HepG2 (cell line): ENCODE data around the gene ARHGEF4. TPM values are rescaled to one million over a fixed set of nuclear protein-coding genes. Genes with fewer than 3 reads are reported as not detected.

Source experiments
- FOXA3 ChIP-seq: IDR thresholded peaks from 2 replicates; pipeline ENCODE4 v1.6.1; 2016; ENCODE audit warnings: missing genetic modification reagents, missing compliant biosample characterization
- GTF2F1 ChIP-seq: fragments of 150-350 bp; IDR thresholded peaks from 2 replicates; pipeline ENCODE4 v1.6.1; 2014; ENCODE audit warnings: low read length
- KDM2A ChIP-seq: sonication (generic); formaldehyde crosslinking; IDR thresholded peaks from 2 replicates; pipeline ENCODE4 v1.4.0; 2020; ENCODE audit warnings: low read depth, missing genetic modification reagents, borderline replicate concordance
- KLF16 ChIP-seq, 2 experiments: sonication (generic) in 1 of 2; formaldehyde crosslinking in 1 of 2; IDR thresholded peaks; 2 replicates each; pipeline versions ENCODE4 v1.6.1 to v1.8.0; 2016 to 2023; ENCODE audit warnings: missing genetic modification reagents in 2 of 2, missing compliant biosample characterization in 1 of 2
- NAIF1 ChIP-seq: sonication (generic); formaldehyde crosslinking; IDR thresholded peaks from 2 replicates; pipeline ENCODE4 v1.5.0; 2020; ENCODE audit warnings: mild to moderate bottlenecking, missing genetic modification reagents, borderline replicate concordance
- SAP130 ChIP-seq: IDR thresholded peaks from 2 replicates; pipeline ENCODE4 v1.6.1; 2016; ENCODE audit warnings: low read depth
- TGIF2 ChIP-seq: IDR thresholded peaks from 2 replicates; pipeline ENCODE4 v1.6.1; 2016; ENCODE audit warnings: control low read depth, missing compliant biosample characterization
- ZFP36L2 ChIP-seq: sonication (generic); formaldehyde crosslinking; IDR thresholded peaks from 2 replicates; pipeline ENCODE4 v1.4.0; 2020; ENCODE audit warnings: missing genetic modification reagents
- ZNF274 ChIP-seq: sonication (generic); formaldehyde crosslinking; IDR thresholded peaks from 2 replicates; pipeline ENCODE4 v1.5.1; 2020; ENCODE audit warnings: mild to moderate bottlenecking, missing genetic modification reagents
- ZNF430 ChIP-seq: sonication (generic); formaldehyde crosslinking; IDR thresholded peaks from 2 replicates; pipeline ENCODE4 v1.9.0; 2021; ENCODE audit warnings: mild to moderate bottlenecking, missing genetic modification reagents
- ZNF432 ChIP-seq: sonication (generic); formaldehyde crosslinking; IDR thresholded peaks from 2 replicates; pipeline ENCODE4 v1.5.0; 2020; ENCODE audit warnings: missing genetic modification reagents, mild to moderate bottlenecking, borderline replicate concordance
- ZNF446 ChIP-seq: sonication (generic); formaldehyde crosslinking; IDR thresholded peaks from 2 replicates; pipeline ENCODE4 v1.5.0; 2020; ENCODE audit warnings: mild to moderate bottlenecking, missing genetic modification reagents
- ZNF501 ChIP-seq: sonication (generic); formaldehyde crosslinking; IDR thresholded peaks from 2 replicates; pipeline ENCODE4 v1.5.1; 2020; ENCODE audit warnings: mild to moderate bottlenecking, moderate library complexity, missing genetic modification reagents
- ZNF598 ChIP-seq: sonication (generic); formaldehyde crosslinking; IDR thresholded peaks from 2 replicates; pipeline ENCODE4 v1.5.1; 2020; ENCODE audit warnings: mild to moderate bottlenecking, missing genetic modification reagents, borderline replicate concordance
- ZNF670 ChIP-seq: sonication (generic); formaldehyde crosslinking; IDR thresholded peaks from 2 replicates; pipeline ENCODE4 v1.8.0; 2022; ENCODE audit warnings: mild to moderate bottlenecking, missing genetic modification reagents, borderline replicate concordance
- ZNF792 ChIP-seq: IDR thresholded peaks from 2 replicates; pipeline ENCODE4 v1.6.1; 2016
- polyA plus RNA-seq, 8 experiments: library from polyadenylated mRNA; depleted of rRNA in 3 of 8; stranded (reverse) in 7 of 8; unstranded in 1 of 8; fragments of >200 nt; fragmentation: Illumina TruSeq in 4 of 8; extraction: Trizol in 4 of 8; gene quantifications; 2 replicates each; pipeline versions ENCODE4 v1.2.1 to v1.2.3, GENCODE V29; 2011 to 2016; ENCODE audit warnings: low read depth in 4 of 8, missing spikeins in 1 of 8, mixed read lengths in 1 of 8; ENCODE audit not compliant: insufficient read depth in 1 of 8
- total RNA-seq, 5 experiments: library from RNA; depleted of rRNA; stranded (reverse); fragments of >200 nt; fragmentation: Illumina TruSeq; extraction: Trizol; gene quantifications; 2 replicates each; pipeline ENCODE4 v1.2.3, GENCODE V29; 2016; ENCODE audit warnings: low read depth in 1 of 5
- TF ChIP-seq, protein P1 (sequence below): sonication (generic); formaldehyde crosslinking; conservative IDR thresholded peaks from 2 replicates; pipeline ENCODE4 v1.4.0; 2020; ENCODE audit warnings: missing genetic modification reagents
- TF ChIP-seq, protein P2 (sequence below): sonication (generic); formaldehyde crosslinking; IDR thresholded peaks from 2 replicates; pipeline ENCODE4 v1.4.0; 2020; ENCODE audit warnings: mild to moderate bottlenecking, low read depth, missing genetic modification reagents
- TF ChIP-seq, protein P3 (sequence below), 2 experiments: IDR thresholded peaks; 2 replicates each; pipeline ENCODE4 v1.6.1; 2011 to 2012; ENCODE audit warnings: low read length in 2 of 2, borderline replicate concordance in 1 of 2, low read depth in 1 of 2, mild to moderate bottlenecking in 1 of 2, moderate library complexity in 1 of 2
- TF ChIP-seq, protein P4 (sequence below): sonication (generic); formaldehyde crosslinking; IDR thresholded peaks from 2 replicates; pipeline ENCODE4 v1.5.0; 2020; ENCODE audit warnings: mild to moderate bottlenecking, missing genetic modification reagents

Gene ARHGEF4
- total and polyA plus RNA-seq, 2 of the 13 experiments (the other 11 are each of a cell fraction or from before 2014, with no cell fraction given), result 0.11 to 0.13 TPM

DNA sequence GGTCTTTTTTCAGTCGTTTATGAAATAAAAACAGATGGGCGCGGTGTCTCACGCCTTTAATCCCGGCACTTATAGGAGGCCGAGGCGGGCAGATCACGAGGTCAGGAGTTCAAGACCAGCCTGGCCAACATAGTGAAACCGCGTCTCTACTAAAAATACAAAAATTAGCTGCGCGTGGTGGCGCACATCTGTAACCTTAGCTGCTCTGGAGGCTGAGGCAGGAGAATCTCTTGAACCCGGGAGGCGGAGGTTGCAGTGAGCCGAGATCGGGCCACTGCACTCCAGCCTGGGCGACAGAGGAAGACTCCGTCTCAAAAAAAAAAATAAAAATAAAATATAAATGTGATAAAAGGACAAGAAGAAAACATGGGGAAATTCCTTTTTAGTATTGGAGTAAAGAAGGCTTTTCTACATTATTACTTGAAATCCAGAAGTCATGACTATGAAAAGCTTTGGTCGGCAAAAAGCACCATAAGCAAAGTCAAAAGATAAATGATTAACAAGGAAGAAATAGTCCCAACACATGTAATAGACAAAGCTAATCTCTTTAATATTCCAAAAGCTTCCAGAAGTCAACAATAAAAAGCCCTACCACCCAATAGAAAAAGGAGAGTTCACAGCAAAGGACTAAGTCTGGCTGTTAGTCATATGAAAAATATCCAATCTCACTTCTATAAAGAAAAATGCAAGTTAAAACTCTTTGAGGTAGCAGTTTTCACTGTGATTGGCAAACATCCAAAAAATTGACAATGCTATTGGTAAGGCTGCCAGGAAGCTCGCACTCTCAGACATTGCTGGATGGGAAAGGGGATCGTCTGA, 258.0 kb downstream of the ARHGEF4 start (continued):
- TF ChIP-seq, protein P1, sequence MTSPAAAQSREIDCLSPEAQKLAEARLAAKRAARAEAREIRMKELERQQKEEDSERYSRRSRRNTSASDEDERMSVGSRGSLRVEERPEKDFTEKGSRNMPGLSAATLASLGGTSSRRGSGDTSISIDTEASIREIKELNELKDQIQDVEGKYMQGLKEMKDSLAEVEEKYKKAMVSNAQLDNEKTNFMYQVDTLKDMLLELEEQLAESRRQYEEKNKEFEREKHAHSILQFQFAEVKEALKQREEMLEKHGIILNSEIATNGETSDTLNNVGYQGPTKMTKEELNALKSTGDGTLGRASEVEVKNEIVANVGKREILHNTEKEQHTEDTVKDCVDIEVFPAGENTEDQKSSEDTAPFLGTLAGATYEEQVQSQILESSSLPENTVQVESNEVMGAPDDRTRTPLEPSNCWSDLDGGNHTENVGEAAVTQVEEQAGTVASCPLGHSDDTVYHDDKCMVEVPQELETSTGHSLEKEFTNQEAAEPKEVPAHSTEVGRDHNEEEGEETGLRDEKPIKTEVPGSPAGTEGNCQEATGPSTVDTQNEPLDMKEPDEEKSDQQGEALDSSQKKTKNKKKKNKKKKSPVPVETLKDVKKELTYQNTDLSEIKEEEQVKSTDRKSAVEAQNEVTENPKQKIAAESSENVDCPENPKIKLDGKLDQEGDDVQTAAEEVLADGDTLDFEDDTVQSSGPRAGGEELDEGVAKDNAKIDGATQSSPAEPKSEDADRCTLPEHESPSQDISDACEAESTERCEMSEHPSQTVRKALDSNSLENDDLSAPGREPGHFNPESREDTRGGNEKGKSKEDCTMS (CRISPR knock-in tag), result no peak
- TF ChIP-seq ZNF432 (no peak), FOXA3 (CRISPR knock-in tag) (no peak), ZFP36L2 (CRISPR knock-in tag) (no peak), KLF16 (CRISPR knock-in tag; IDR thresholded peaks at IDR 0.05) (no peak), ZNF501 (no peak), KDM2A (CRISPR knock-in tag) (no peak), ZNF792 (peak; percentile 38; the same call in 1 of the 2 replicates), GTF2F1 (no peak), TGIF2 (CRISPR knock-in tag) (0 out of 2 replicates have a peak, but pooled peaks have one; percentile 28), ZNF446 (no peak), ZNF670 (CRISPR knock-in tag) (no peak), SAP130 (peak; percentile 29; the same call in 1 of the 2 replicates), ZNF598 (no peak), ZNF274 (no peak), NAIF1 (CRISPR knock-in tag) (no peak), ZNF430 (CRISPR knock-in tag) (peak; percentile 31; the same call in 1 of the 2 replicates)
- TF ChIP-seq, protein P2, sequence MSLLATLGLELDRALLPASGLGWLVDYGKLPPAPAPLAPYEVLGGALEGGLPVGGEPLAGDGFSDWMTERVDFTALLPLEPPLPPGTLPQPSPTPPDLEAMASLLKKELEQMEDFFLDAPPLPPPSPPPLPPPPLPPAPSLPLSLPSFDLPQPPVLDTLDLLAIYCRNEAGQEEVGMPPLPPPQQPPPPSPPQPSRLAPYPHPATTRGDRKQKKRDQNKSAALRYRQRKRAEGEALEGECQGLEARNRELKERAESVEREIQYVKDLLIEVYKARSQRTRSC (CRISPR knock-in tag), result no peak
- TF ChIP-seq, protein P3, sequence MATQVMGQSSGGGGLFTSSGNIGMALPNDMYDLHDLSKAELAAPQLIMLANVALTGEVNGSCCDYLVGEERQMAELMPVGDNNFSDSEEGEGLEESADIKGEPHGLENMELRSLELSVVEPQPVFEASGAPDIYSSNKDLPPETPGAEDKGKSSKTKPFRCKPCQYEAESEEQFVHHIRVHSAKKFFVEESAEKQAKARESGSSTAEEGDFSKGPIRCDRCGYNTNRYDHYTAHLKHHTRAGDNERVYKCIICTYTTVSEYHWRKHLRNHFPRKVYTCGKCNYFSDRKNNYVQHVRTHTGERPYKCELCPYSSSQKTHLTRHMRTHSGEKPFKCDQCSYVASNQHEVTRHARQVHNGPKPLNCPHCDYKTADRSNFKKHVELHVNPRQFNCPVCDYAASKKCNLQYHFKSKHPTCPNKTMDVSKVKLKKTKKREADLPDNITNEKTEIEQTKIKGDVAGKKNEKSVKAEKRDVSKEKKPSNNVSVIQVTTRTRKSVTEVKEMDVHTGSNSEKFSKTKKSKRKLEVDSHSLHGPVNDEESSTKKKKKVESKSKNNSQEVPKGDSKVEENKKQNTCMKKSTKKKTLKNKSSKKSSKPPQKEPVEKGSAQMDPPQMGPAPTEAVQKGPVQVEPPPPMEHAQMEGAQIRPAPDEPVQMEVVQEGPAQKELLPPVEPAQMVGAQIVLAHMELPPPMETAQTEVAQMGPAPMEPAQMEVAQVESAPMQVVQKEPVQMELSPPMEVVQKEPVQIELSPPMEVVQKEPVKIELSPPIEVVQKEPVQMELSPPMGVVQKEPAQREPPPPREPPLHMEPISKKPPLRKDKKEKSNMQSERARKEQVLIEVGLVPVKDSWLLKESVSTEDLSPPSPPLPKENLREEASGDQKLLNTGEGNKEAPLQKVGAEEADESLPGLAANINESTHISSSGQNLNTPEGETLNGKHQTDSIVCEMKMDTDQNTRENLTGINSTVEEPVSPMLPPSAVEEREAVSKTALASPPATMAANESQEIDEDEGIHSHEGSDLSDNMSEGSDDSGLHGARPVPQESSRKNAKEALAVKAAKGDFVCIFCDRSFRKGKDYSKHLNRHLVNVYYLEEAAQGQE (IDR thresholded peaks at IDR 0.05; ENCODE audit: borderline replicate concordance in 1 of 2, low read depth in 1 of 2, low read length in 2 of 2), result no peak
- TF ChIP-seq, protein P4, sequence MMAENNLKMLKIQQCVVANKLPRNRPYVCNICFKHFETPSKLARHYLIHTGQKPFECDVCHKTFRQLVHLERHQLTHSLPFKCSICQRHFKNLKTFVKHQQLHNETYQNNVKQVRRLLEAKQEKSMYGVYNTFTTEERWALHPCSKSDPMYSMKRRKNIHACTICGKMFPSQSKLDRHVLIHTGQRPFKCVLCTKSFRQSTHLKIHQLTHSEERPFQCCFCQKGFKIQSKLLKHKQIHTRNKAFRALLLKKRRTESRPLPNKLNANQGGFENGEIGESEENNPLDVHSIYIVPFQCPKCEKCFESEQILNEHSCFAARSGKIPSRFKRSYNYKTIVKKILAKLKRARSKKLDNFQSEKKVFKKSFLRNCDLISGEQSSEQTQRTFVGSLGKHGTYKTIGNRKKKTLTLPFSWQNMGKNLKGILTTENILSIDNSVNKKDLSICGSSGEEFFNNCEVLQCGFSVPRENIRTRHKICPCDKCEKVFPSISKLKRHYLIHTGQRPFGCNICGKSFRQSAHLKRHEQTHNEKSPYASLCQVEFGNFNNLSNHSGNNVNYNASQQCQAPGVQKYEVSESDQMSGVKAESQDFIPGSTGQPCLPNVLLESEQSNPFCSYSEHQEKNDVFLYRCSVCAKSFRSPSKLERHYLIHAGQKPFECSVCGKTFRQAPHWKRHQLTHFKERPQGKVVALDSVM (CRISPR knock-in tag), result peak; percentile 96
